A549 treated with GW870086 at 1 μM for 4 hours (cell line): ENCODE data around the gene RNF208. TPM values are rescaled to one million over a fixed set of nuclear protein-coding genes. Genes with fewer than 3 reads are reported as not detected.

ENCODE experiments used
- total RNA-seq: library from RNA; stranded (reverse); fragments of 200-300 nt; extraction: Qiagen RNA extraction; gene quantifications from 5 replicates; pipeline ENCODE4 v1.2.3, GENCODE V29; 2022; ENCODE audit warnings: low read depth

The RNF208 gene, protein sequence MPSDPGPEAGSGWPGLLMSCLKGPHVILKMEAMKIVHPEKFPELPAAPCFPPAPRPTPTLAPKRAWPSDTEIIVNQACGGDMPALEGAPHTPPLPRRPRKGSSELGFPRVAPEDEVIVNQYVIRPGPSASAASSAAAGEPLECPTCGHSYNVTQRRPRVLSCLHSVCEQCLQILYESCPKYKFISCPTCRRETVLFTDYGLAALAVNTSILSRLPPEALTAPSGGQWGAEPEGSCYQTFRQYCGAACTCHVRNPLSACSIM
- 1.4 to 2.3 TPM (median 1.8 TPM) in 5 replicates for total RNA-seq

DNA sequence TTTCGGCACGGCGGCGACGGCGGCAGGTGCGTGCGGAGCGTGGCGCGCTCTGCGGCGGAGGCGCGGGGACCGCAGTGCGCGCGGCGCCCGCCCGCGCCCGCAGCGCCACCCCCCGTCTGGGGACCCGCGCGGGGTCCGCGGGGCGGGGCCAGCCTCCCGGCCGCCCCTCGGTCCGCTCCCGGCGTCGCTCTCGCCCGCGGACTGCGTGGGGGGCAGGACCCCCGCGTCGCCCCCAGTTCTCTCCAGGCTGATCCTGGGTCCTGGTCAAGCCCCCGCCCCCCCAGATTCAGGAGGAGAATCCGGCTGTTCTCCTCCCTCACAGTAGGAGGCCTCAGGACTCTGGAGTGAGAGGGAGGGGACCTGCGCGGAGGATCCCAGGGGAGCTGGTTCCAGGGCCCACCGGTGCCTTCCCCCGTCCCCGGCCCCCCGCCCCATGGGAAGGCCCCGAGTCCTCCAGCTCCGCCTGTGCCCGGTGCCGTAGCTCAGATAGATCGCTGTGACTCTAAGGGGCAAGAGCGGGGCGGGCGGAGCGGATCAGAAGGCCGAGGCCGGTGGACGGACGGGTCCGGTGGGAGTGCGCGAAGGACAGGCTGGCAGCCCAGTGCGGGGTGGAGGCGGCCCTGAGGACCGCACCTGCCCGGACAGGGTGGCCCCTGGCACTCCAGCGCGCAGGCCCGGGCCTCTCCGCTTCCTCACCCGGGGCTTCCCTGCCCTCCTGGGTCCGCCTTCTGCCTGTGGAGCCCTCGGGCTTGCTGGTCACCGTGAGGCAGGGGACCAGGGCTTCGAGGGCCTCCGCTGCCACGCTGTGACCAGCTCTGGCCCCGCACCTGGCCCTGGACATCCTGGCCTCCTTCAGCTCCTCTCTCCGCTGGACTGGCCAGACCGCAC, at the start of gene RNF208:
TSS of gene RNF208 (minus strand) at position 51 of the 888 bp plus-strand sequence. CDS start 1,028 bp downstream, outside the sequence.

DNA sequence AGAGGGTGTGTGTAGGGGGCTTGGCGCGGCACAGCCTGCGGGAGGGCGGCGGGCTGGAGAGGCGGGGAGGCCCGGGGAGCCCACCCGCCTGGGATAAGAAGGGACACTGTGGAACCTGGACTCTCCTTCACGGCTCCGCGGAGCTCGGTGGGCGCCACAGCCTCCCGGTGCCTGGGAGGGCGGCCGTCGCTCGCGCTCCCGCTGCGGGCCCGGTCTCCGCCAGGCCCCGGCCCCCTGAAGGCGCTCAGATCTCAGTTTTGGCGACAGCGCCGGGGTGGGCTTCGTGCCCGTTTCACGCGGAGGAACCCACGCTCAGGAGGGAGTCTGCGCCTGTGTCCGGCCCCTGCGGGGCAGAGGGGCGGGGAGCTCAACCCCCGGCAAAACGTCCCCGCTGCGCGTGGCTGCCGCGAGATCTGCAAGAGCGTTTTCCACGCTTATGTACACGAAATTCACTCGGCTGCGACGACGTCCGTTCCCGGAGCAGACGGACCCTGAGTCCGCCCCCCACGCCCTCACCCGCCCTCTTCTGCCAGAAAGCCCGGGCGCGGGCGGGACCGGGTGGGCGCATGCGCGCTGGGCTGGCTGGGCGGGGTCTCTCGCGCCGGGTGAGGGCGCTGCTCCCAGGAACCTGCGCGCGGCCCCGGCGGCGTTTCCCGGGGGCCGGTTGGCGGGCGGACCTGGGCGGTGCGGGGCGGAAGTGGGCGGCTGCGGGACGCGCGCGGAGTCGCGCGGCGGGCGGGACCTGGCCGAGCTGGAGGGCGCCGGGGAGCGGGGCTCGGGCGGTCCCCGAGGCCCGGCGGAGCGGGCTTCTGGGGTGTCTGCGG, 32.8 kb upstream of the RNF208 start, which contains the start of gene NELFB:
TSS of gene NELFB (plus strand) at position 704 of the 824 bp plus-strand sequence.

DNA sequence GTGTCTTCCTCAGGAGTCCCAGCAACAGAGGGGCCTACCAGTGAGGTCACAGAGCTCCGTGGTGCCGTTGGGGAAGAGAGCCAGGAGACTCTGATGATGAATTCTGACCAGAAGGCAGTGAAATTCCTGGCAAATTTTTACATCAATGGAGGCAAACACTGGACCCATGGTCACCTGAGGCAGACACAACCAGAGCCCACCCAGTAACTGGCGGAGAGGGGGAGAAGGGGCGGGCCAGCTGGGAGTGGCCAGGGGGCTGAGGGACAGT, 29.1 kb upstream of the RNF208 start, which contains the start of gene STPG3:
TSS of gene STPG3 (plus strand) at position 93 of the 268 bp plus-strand sequence. CDS start at position 94, 1 bp downstream.

DNA sequence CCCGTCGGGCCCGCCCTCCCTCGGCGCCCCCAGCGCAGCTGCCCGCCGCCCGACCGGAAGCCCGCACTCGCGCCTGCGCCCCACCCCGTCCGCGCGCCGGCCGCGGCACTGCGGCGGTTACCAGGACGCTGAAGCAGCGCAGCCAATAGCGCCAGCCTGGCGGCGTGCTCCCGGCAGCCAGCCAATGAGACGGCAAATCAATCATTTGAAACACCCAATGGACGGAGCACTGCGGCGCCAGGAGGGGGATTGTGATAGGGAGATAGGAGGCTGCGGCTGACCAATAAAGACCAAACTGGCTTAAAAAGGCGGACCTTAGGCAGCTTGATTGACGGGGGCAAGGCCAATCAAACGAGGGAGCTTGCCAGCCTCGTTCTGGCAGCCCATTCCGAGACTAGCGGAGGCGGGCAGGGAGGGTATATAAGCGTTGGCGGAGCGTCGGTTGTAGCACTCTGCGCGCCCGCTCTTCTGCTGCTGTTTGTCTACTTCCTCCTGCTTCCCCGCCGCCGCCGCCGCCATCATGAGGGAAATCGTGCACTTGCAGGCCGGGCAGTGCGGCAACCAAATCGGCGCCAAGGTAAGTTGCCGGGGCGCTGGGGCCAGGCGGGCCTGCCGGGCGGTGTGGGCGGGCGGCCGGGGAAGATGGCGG, 18.9 kb upstream of the RNF208 start, which contains the start of gene TUBB4B:
TSS of gene TUBB4B (plus strand) at position 447 of the 649 bp plus-strand sequence. CDS start at position 521, 74 bp downstream.

DNA sequence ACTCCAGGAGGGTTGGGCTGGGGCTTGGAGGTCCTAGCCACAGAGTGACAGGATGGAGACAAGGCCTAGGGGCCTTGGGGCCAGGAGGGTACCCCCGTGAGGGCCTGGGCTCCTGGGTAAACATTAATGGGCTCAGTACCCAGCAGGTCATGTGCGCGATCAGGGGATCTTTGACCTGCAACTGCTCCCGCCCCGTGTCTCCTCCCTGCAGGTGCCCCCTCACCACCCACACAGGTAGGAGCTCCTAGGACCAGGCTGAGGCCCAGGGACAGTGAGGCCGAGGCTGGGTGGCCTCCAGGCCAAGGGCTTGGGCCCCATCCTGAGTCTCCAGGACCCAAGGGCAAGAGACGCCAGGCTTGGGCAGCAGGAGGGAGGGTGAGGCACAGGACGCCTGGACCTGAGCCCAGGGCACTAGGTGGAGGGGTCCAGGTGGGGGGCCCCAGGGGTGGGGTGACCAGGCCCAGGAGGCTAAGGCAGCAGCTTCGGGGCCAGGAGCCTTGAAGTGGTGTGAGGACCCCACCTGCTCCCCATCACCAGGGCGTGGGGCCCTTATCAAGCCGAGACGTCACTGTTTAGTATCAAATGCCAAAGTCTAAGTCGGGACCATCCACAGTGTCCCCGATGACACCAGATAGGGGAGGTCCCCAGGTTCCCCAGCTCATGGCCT, 8.8 kb upstream of the RNF208 start, which contains the start of gene SLC34A3:
TSS of gene SLC34A3 (plus strand) at position 197 of the 667 bp plus-strand sequence. CDS start 802 bp downstream, outside the sequence.

DNA sequence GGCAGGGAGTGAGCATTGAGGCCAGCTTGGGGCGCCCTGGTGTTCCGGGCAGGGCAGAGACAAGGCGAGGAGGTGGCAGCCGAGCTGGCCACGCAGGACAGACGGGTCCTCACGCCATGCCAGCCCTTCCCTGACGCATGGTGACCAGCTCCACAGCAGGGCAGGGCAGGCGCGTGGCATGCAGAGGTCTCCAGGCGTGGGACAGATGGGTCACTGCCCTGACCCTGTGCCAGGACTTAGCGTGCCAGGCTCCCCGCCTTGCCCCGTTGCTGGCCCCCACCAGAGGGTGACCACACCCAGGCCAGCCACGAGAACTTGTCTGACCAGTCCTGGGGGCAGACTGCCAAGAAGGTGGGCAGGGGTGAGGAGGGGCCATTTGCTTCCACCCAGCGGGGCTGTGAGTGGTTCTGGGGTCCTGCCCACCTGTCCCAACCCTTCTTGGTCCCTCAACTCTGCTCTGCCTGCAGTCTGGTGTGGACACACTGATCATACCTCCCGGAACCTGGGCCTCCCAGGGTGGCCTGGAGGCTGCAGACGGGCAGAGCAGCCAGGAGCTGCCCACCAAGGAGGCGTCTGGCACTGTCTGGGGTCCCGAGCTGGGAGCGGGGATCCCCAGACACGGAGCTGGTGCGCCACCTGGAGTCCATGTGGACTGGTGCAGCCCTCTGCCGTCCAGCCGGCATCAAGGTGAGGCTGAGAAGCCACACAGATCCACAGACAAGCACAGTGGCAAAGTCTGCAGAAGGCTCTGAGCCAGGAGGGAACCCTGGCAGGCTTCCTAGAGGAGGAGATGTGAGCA, 5.2 kb upstream of the RNF208 start, which contains the start of gene RNF224:
TSS of gene RNF224 (plus strand) at position 449 of the 799 bp plus-strand sequence. CDS start 834 bp downstream, outside the sequence.

DNA sequence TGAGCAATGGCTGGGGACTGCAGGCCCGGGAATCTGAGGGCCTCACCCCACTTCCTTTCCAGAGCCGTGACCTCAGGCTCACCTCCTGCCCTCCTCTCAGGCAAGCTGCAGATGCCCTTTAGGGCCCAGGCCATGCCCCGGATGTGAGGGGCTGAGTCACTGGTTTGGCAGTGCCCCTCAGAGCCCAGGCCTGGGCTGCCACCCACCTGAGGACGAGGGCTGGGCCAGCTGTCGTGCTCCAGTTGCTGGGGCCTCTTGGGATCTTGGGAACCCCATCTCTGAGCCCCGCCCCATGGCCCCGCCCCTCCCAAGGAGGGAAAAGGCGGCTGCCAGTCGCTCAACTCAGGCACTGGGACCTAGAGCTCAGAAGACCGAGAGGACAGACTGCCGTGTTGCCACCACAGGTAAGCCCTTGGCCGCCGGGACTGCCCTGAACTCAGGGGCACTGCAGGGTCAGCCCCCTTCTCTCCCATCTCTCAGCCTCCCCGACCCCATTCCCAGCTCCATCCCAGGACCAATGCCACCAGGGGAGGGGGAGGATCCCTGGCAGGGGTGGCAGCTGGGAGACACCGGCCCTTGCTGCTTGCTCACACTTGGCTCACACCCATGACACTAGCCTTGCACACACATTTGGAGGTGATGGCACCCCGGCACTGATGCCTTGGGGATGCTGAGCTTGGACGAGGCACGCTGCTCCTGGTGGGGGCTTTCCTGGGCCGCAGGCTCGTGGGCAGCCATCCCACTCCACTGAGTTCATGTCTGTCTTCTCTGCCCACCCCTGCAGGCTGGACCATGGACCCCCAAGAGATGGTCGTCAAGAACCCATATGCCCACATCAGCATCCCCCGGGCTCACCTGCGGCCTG, 3.0 kb upstream of the RNF208 start, which contains the start of gene CYSRT1:
TSS of gene CYSRT1 (plus strand) at position 345 of the 865 bp plus-strand sequence. CDS start at position 793, 448 bp downstream.

DNA sequence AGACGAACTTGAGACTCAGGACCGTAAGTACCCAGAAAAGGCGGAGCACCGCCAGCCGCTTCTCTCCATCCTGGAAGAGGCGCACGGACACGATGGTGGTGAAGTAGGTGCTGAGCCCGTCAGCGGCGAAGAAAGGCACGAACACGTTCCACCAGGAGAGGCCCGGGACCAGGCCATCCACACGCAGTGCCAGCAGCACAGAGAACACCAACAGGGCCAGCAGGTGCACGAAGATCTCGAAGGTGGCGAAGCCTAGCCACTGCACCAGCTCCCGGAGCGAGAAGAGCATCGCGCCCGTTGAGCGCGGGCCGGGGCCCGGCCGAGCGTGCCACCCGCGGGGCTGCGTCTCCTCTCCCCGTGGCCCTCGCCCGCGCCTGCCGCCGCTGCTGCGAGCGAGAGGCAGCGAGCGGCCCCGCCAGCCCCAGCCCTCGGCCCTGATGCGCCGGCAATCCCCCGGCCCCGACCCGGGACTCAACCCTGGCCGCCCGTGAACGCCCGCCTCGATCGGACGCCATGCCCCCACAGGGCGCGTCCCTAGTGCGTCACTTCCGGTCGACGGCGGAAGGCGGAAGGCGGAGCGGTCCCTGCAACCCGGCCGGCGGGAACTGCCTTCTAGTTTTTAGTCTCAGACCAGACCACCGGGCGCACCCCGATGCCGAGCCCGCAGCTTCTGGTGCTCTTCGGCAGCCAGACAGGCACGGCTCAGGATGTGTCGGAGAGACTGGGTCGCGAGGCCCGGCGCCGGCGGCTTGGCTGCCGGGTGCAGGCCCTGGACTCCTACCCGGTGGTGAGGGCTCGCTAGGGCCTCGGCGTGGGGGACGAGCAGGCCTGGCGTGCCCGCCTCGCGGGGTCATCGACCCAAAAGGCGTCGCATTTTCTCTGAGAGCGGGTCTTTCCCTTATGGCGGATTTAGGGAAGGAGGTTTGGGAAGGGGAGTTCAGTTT, 16.6 kb downstream of the RNF208 start, which contains the start of the genes NDOR1 and TMEM203:
TSS of gene NDOR1 (plus strand) at position 575 of the 944 bp plus-strand sequence. CDS start at position 653, 78 bp downstream.
TSS of gene TMEM203 (minus strand) at position 523 of the 944 bp plus-strand sequence. CDS start at position 289, 234 bp downstream.

DNA sequence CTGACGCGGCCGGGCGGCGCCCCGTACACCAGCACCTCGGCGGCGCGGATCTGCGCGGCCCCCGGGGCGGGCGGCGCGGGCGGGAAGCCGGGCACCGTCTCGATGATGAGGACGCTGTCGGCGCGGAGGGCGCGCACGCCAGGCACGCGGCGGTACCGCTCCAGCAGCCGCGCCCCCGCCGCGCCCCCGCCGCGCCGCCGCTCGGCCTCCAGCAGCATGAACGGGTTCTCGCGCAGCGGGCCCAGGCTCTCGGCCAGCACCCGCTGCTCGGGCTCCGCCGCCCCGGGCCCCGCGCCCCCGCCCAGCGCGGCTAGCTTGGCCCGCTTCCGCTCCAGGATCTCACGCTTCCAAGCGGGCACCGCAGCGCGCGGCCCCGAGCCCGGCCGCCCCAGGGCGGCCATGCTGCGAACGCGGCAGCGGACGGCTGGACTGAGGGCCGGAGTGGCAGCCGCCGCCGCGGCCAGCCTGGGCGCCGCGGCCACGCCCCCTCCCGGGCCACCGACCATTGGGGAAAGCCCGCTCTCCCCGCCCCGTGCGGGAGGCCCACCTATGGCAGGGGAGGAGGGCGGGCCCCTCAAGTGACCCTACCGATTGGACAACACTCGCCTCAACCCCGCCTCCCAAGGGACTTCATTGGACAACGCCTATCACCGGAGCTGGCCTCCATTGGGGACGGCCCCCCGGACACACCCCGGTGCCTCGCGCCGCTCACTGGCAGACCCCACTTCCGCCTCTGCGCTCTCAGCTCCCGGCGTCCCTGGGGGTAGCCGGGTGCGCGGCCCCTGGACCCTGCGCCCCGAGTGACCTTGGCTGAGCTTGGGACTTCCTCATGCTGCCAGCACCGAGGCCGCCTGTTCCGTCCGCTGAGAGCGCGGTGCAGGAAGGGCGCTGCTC, 21.5 kb downstream of the RNF208 start, which contains the start of gene TPRN:
TSS of gene TPRN (minus strand) at position 431 of the 894 bp plus-strand sequence. CDS start at position 401, 30 bp downstream.

DNA sequence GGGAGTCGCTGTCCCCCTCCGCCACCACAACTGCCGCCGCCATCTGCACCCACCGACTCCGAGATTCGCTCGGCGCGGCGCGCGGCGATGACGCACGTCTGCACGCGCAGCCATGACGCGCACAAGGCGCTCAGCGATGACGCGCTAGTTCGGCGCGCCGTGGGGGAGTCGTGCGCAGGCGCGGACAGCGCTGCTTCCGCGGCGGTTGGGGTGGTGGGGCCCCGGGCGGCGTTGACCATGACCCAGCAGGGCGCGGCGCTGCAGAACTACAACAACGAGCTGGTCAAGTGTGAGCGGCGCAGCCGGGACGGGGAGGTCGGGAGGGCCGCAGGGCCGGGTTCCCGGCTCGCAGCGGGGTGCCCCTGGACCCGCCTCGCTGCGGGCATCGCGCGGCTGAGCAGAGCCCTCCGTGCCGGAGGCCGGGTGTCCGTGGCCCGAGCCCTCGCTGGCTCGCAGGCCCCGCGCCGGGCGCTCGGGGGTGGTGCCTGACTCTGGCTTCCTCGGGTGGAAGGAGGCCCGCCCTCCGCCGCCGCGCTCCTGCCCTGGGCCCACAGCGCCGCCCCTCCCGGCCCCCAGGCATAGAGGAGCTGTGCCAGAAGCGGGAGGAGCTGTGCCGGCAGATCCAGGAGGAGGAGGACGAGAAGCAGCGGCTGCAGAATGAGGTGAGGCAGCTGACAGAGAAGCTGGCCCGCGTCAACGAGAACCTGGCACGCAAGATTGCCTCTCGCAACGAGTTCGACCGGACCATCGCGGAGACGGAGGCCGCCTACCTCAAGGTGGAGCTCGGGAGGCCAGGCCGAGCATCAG, 33.3 kb downstream of the RNF208 start, which contains the start of the genes ANAPC2 and SSNA1:
TSS of gene ANAPC2 (minus strand) at position 71 of the 807 bp plus-strand sequence. CDS start at position 43, 28 bp downstream.
TSS of gene SSNA1 (plus strand) at position 187 of the 807 bp plus-strand sequence. CDS start at position 238, 51 bp downstream.

Other genes starting within 250 kb of the RNF208 start
- 0.57 to 0.68 TPM (median 0.66 TPM) in 3 of 5 replicates, not detected in the others for gene PTGDS, start 244.7 kb downstream of the RNF208 start, total RNA-seq
- 0.07 to 0.08 TPM (median 0.08 TPM) in 3 of 5 replicates, not detected in the others for gene LCNL1, start 239.2 kb downstream of the RNF208 start, total RNA-seq
- gene PAXX, start 229.8 kb downstream of the RNF208 start, total RNA-seq = 47.9 to 81.3 TPM (median 74.1 TPM) in 5 replicates
- 3.3 to 5.1 TPM (median 4.8 TPM) in 5 replicates for gene CLIC3, start 225.7 kb downstream of the RNF208 start, total RNA-seq
- 21.4 to 27.7 TPM (median 25.4 TPM) in 5 replicates for gene ABCA2, start 194.0 kb downstream of the RNF208 start, total RNA-seq
- 0.06 TPM in 1 of 5 replicates, not detected in the others for gene FUT7, start 190.2 kb downstream of the RNF208 start, total RNA-seq
- 44.4 to 81.3 TPM (median 73.5 TPM) in 5 replicates for gene NPDC1, start 176.1 kb downstream of the RNF208 start, total RNA-seq
- 1.1 to 2.3 TPM (median 1.7 TPM) in 5 replicates for gene ENTPD2, start 168.2 kb downstream of the RNF208 start, total RNA-seq
- 14.8 to 25.2 TPM (median 21.9 TPM) in 5 replicates for gene SAPCD2, start 151.7 kb downstream of the RNF208 start, total RNA-seq
- 9.7 to 13.3 TPM (median 10.7 TPM) in 5 replicates for gene UAP1L1, start 144.7 kb downstream of the RNF208 start, total RNA-seq
- gene MAN1B1, start 135.3 kb downstream of the RNF208 start, total RNA-seq = 39.8 to 52.8 TPM (median 51.9 TPM) in 5 replicates
- gene DPP7, start 107.5 kb downstream of the RNF208 start, total RNA-seq = 81.3 to 123 TPM (median 112 TPM) in 5 replicates
- 0.30 to 0.61 TPM (median 0.40 TPM) in 5 replicates for gene GRIN1, start 83.1 kb downstream of the RNF208 start, total RNA-seq
- 0.70 to 2.1 TPM (median 1.2 TPM) in 5 replicates for gene LRRC26, start 52.2 kb downstream of the RNF208 start, total RNA-seq
- not detected in 5 replicates for gene TMEM210, start 50.2 kb downstream of the RNF208 start, total RNA-seq
- gene ANAPC2, start 33.7 kb downstream of the RNF208 start, total RNA-seq = 25.3 to 36.9 TPM (median 34.6 TPM) in 5 replicates
- gene SSNA1, start 33.6 kb downstream of the RNF208 start, total RNA-seq = 105 to 159 TPM (median 141 TPM) in 5 replicates
- 6.8 to 10.6 TPM (median 9.0 TPM) in 5 replicates for gene TPRN, start 21.5 kb downstream of the RNF208 start, total RNA-seq
- 36.5 to 44.9 TPM (median 44.2 TPM) in 5 replicates for gene TMEM203, start 16.6 kb downstream of the RNF208 start, total RNA-seq
- 11.7 to 17.1 TPM (median 16.5 TPM) in 5 replicates for gene NDOR1, start 16.5 kb downstream of the RNF208 start, total RNA-seq
- 3.6 to 5.2 TPM (median 4.2 TPM) in 5 replicates for gene CYSRT1, start 2.9 kb upstream of the RNF208 start, total RNA-seq
- 0.08 to 0.31 TPM (median 0.21 TPM) in 5 replicates for gene RNF224, start 5.3 kb upstream of the RNF208 start, total RNA-seq
- gene SLC34A3, start 8.7 kb upstream of the RNF208 start, total RNA-seq = 0.06 to 0.17 TPM (median 0.11 TPM) in 5 replicates
- 612 to 791 TPM (median 723 TPM) in 5 replicates for gene TUBB4B, start 19.0 kb upstream of the RNF208 start, total RNA-seq
- not detected in 5 replicates for gene STPG3, start 29.0 kb upstream of the RNF208 start, total RNA-seq
- gene NELFB, start 33.1 kb upstream of the RNF208 start, total RNA-seq = 45.1 to 56.7 TPM (median 55.1 TPM) in 5 replicates
- gene TOR4A, start 55.5 kb upstream of the RNF208 start, total RNA-seq = 19.3 to 29.7 TPM (median 27.9 TPM) in 5 replicates
- 1.9 to 4.6 TPM (median 4.1 TPM) in 5 replicates for gene NRARP, start 80.0 kb upstream of the RNF208 start, total RNA-seq
- 4.2 to 6.1 TPM (median 5.6 TPM) in 5 replicates for gene EXD3, start 200.9 kb upstream of the RNF208 start, total RNA-seq
- gene NOXA1, start 201.2 kb upstream of the RNF208 start, total RNA-seq = 0.91 to 2.0 TPM (median 1.3 TPM) in 5 replicates
- 0.08 to 0.31 TPM (median 0.23 TPM) in 5 replicates for gene ENTPD8, start 219.1 kb upstream of the RNF208 start, total RNA-seq
- gene NSMF, start 237.1 kb upstream of the RNF208 start, total RNA-seq = 29.8 to 45.1 TPM (median 44.2 TPM) in 5 replicates